HCT116 (cell line): ENCODE data around the gene PIN1. TPM values are rescaled to one million over a fixed set of nuclear protein-coding genes. Genes with fewer than 3 reads are reported as not detected.

ENCODE experiments used
- ATAC-seq: fragments of 200-7000 bp; cut with Tn5 transposase; 2 replicates; pipeline ENCODE4 v1.9.1; 2020; ENCODE audit warnings: mild to moderate bottlenecking, moderate library complexity
- BruUV-seq: library from RNA; stranded (reverse); fragments of 400-500 nt; replicated peaks from 2 replicates; lab custom pipeline; 2021; lab: Mats Ljungman, UMichigan
- CTCF ChIA-PET: fragments of 300-600 bp; sonication (Branson Sonifier 250); formaldehyde crosslinking; loops from one replicate; lab custom pipeline; 2021; ENCODE audit warnings: antibody characterized with exemption; lab: Charles Lee
- POLR2A ChIA-PET: fragments of 300-600, 350-600 bp; sonication (Branson Sonifier 250); formaldehyde crosslinking; loops from one replicate; lab custom pipeline; 2021; ENCODE audit warnings: antibody characterized with exemption; lab: Charles Lee
- RAD21 ChIA-PET, 2 experiments: fragments of 300-600 bp; sonication (Branson Sonifier 250); formaldehyde crosslinking; loops; one replicate each; lab custom pipeline; 2023; ENCODE audit warnings: low total read pairs in 2 of 2; ENCODE audit not compliant: uncharacterized antibody in 2 of 2, unreplicated experiment in 2 of 2, low non-redundant PET in 1 of 2; lab: Charles Lee
- DNase-seq: peaks from one replicate; pipeline ENCODE4 v3.0.0-alpha.2; 2010; ENCODE audit warnings: low read depth, low spot score
- H2AFZ ChIP-seq: fragments of 200-600 bp; shearing (Covaris generic), sonication (generic); 2 replicates; pipeline ENCODE4 v1.6.1; 2017; ENCODE audit warnings: low read depth, mixed run types, mixed read lengths, antibody characterized with exemption, low read length; ENCODE audit not compliant: poor library complexity, severe bottlenecking
- H3K27ac ChIP-seq: 2 replicates; pipeline ENCODE4 v1.5.1; 2012; ENCODE audit warnings: low read depth, low read length
- H3K27me3 ChIP-seq: fragments of 200-600 bp; sonication (generic); 2 replicates; pipeline ENCODE4 v1.6.1; 2016; ENCODE audit warnings: mixed run types, low read length, mixed read lengths; ENCODE audit not compliant: insufficient read depth
- H3K36me3 ChIP-seq, 2 experiments: fragments of 200-500 bp in 1 of 2; fragments of 200-600 bp in 1 of 2; sonication (Bioruptor generic) in 1 of 2; sonication (generic) in 1 of 2; 2 replicates each; pipeline versions ENCODE4 v1.5.1 to v1.6.1; 2014 to 2016; ENCODE audit warnings: low read length in 2 of 2, inconsistent platforms in 1 of 2, mixed read lengths in 1 of 2, mixed run types in 1 of 2; ENCODE audit not compliant: insufficient read depth in 2 of 2, control insufficient read depth in 1 of 2
- H3K4me1 ChIP-seq, 2 experiments: fragments of 200-600 bp in 1 of 2; sonication (generic) in 1 of 2; 2 replicates each; pipeline versions ENCODE4 v1.5.1 to v1.6.1; 2012 to 2017; ENCODE audit warnings: low read length in 2 of 2, inconsistent platforms in 1 of 2, mild to moderate bottlenecking in 1 of 2, mixed read lengths in 1 of 2, mixed run types in 1 of 2, moderate library complexity in 1 of 2; ENCODE audit not compliant: insufficient read depth in 2 of 2, control insufficient read depth in 1 of 2
- H3K4me2 ChIP-seq: fragments of 200-600 bp; sonication (generic); 2 replicates; pipeline ENCODE4 v1.6.1; 2017; ENCODE audit warnings: mixed run types, low read length, mixed read lengths
- H3K4me3 ChIP-seq, 2 experiments: fragments of 200-600 bp in 1 of 2; sonication (generic) in 1 of 2; replicated peaks in 1 of 2; 2 replicates each; pipeline ENCODE4 v1.5.1; 2011 to 2016; ENCODE audit warnings: low read length in 2 of 2, control low read depth in 1 of 2, low read depth in 1 of 2, mild to moderate bottlenecking in 1 of 2, mixed read lengths in 1 of 2, mixed run types in 1 of 2
- H3K79me2 ChIP-seq: fragments of 200-600 bp; sonication (generic); 2 replicates; pipeline ENCODE4 v1.6.1; 2017; ENCODE audit warnings: mild to moderate bottlenecking, mixed run types, low read length, moderate library complexity, mixed read lengths; ENCODE audit not compliant: insufficient read depth
- H3K9ac ChIP-seq: fragments of 200-600 bp; sonication (generic); 2 replicates; pipeline ENCODE4 v1.6.1; 2016; ENCODE audit warnings: low read length, mixed read lengths
- H3K9me2 ChIP-seq: fragments of 200-600 bp; sonication (generic), shearing (Covaris generic); 2 replicates; pipeline ENCODE4 v1.6.1; 2017; ENCODE audit warnings: mixed run types, mild to moderate bottlenecking, moderate library complexity; ENCODE audit not compliant: insufficient read depth
- H3K9me3 ChIP-seq, 2 experiments: fragments of 200-500 bp in 1 of 2; fragments of 200-600 bp in 1 of 2; sonication (Bioruptor generic) in 1 of 2; sonication (generic) in 1 of 2; 2 replicates each; pipeline ENCODE4 v1.6.1; 2014 to 2017; ENCODE audit warnings: low read length in 2 of 2, mixed read lengths in 2 of 2, inconsistent platforms in 1 of 2, low read depth in 1 of 2, mild to moderate bottlenecking in 1 of 2, mixed run types in 1 of 2, moderate library complexity in 1 of 2; ENCODE audit not compliant: control insufficient read depth in 1 of 2, insufficient read depth in 1 of 2
- H4K20me1 ChIP-seq: fragments of 200-600 bp; sonication (generic), shearing (Covaris generic); 2 replicates; pipeline ENCODE4 v1.6.1; 2017; ENCODE audit warnings: mixed run types, mild to moderate bottlenecking, moderate library complexity; ENCODE audit not compliant: insufficient read depth
- ATF3 ChIP-seq: IDR thresholded peaks from 2 replicates; pipeline ENCODE4 v1.6.1; 2012
- CBX3 ChIP-seq: IDR thresholded peaks from 2 replicates; pipeline ENCODE4 v1.6.1; 2012; ENCODE audit warnings: low read depth
- CEBPB ChIP-seq: IDR thresholded peaks from 2 replicates; pipeline ENCODE4 v1.6.1; 2012; ENCODE audit warnings: low read depth
- CTCF ChIP-seq, 3 experiments: fragments of 200-600 bp in 1 of 3; sonication (generic) in 1 of 3; IDR thresholded peaks in 2 of 3; conservative IDR thresholded peaks in 1 of 3; 2 replicates each; pipeline ENCODE4 v1.5.1; 2012 to 2017; ENCODE audit warnings: low read depth in 2 of 3, low read length in 2 of 3, antibody characterized with exemption in 1 of 3, borderline replicate concordance in 1 of 3, control low read depth in 1 of 3, mild to moderate bottlenecking in 1 of 3, mixed read lengths in 1 of 3, mixed run types in 1 of 3, moderate library complexity in 1 of 3; ENCODE audit not compliant: insufficient read depth in 1 of 3
- EGR1 ChIP-seq: IDR thresholded peaks from 2 replicates; pipeline ENCODE4 v1.6.1; 2012; ENCODE audit warnings: low read depth
- ELF1 ChIP-seq: IDR thresholded peaks from 2 replicates; pipeline ENCODE4 v1.6.1; 2012; ENCODE audit warnings: low read depth, borderline replicate concordance
- EZH2 ChIP-seq: fragments of 200-600 bp; sonication (generic); IDR thresholded peaks from 2 replicates; pipeline ENCODE4 v1.6.1; 2017; ENCODE audit warnings: antibody characterized with exemption, mixed run types
- EZH2phosphoT487 ChIP-seq: fragments of 200-600 bp; IDR thresholded peaks from 2 replicates; pipeline ENCODE4 v1.6.1; 2018; ENCODE audit warnings: antibody characterized with exemption, borderline replicate concordance
- FOSL1 ChIP-seq: IDR thresholded peaks from 2 replicates; pipeline ENCODE4 v1.6.1; 2012; ENCODE audit warnings: low read depth
- JUND ChIP-seq: IDR thresholded peaks from 2 replicates; pipeline ENCODE4 v1.6.1; 2012
- POLR2A ChIP-seq: IDR thresholded peaks from 2 replicates; pipeline ENCODE4 v1.7.0; 2011; ENCODE audit warnings: borderline replicate concordance; ENCODE audit not compliant: insufficient read depth, insufficient read length; ENCODE audit errors: extremely low read depth
- POLR2AphosphoS5 ChIP-seq: IDR thresholded peaks from 2 replicates; pipeline ENCODE4 v1.6.1; 2011; ENCODE audit warnings: mild to moderate bottlenecking, low read depth, low read length, moderate library complexity
- SIN3A ChIP-seq: IDR thresholded peaks from 2 replicates; pipeline ENCODE4 v1.6.1; 2012; ENCODE audit warnings: low read depth
- SP1 ChIP-seq: IDR thresholded peaks from 2 replicates; pipeline ENCODE4 v1.6.1; 2012; ENCODE audit warnings: low read depth
- TCF7L2 ChIP-seq: IDR thresholded peaks from 2 replicates; pipeline ENCODE4 v1.7.0; 2011; ENCODE audit warnings: borderline replicate concordance, inconsistent platforms; ENCODE audit not compliant: insufficient read depth, insufficient read length; ENCODE audit errors: extremely low read depth
- YY1 ChIP-seq: IDR thresholded peaks from 2 replicates; pipeline ENCODE4 v1.6.1; 2011; ENCODE audit warnings: low read length, low read depth, moderate library complexity, mild to moderate bottlenecking; ENCODE audit not compliant: insufficient replicate concordance; ENCODE audit errors: extremely low read depth
- ZBTB33 ChIP-seq: IDR thresholded peaks from 2 replicates; pipeline ENCODE4 v1.6.1; 2011; ENCODE audit warnings: mild to moderate bottlenecking, low read length, moderate library complexity; ENCODE audit not compliant: insufficient replicate concordance; ENCODE audit errors: extremely low read depth
- ZFX ChIP-seq: fragments of 450-650 bp; IDR thresholded peaks from 2 replicates; pipeline ENCODE4 v1.6.1; 2017
- ZNF274 ChIP-seq: fragments of 200-500 bp; sonication (Bioruptor generic); IDR thresholded peaks from 2 replicates; pipeline ENCODE4 v1.6.1; 2014; ENCODE audit warnings: mild to moderate bottlenecking, low read depth, low read length, inconsistent platforms
- intact Hi-C: fragments of 100-400 bp; cut with micrococcal nuclease; formaldehyde crosslinking; loops from 2 replicates; pipeline ENCODE4 v1.10.0; 2022
- total RNA-seq: library from RNA; stranded (reverse); gene quantifications from one replicate; pipeline ENCODE4 v1.2.1, GENCODE V29; 2021; ENCODE audit not compliant: unreplicated experiment

Gene PIN1
- total RNA-seq, 1 experiment from 2014 or later: 78.9 TPM

GRCh38 chr19:9868983-9869617 is 34.0 kb downstream of the PIN1 start:
- no TSS peak for BruUV-seq

More at GRCh38 chr19:9868983-9869617, 34.0 kb downstream of the PIN1 start:
- no peaks in the 10 kb centered on the region for H3K27me3 ChIP-seq
- H3K4me2 ChIP-seq: no peak overlapping the region
- DNase-seq (no peak), ATAC-seq (no peak)
- CTCF ChIA-PET: no interaction called here
- no peaks in the 10 kb centered on the region for H3K9me3 ChIP-seq
- H3K9me2 ChIP-seq: no peaks in the 10 kb centered on the region
- no peak overlapping the region for H3K27ac ChIP-seq
- no peak overlapping the region for H3K9ac ChIP-seq
- no peak overlapping the region for H2AFZ ChIP-seq
- no peak overlapping the region for H3K4me3 ChIP-seq
- intact Hi-C loops: no loop called here
- POLR2A ChIA-PET: no interaction called here
- TF ChIP-seq ZNF274 (no peak), ATF3 (no peak), SIN3A (no peak), POLR2A (no peak), TCF7L2 (no peak), CEBPB (no peak), POLR2AphosphoS5 (no peak), YY1 (no peak), CTCF (IDR thresholded peaks at IDR 0.05 in 2 of 3, conservative IDR thresholded peaks at IDR 0.05 in 1 of 3; ENCODE audit: borderline replicate concordance in 1 of 3, insufficient read depth in 1 of 3, low read depth in 2 of 3, low read length in 2 of 3) (no peak), ZBTB33 (no peak), CBX3 (no peak), ELF1 (no peak), EZH2 (no peak), FOSL1 (no peak), SP1 (no peak), JUND (no peak), ZFX (no peak), EGR1 (no peak), EZH2phosphoT487 (no peak)
- no peaks in the 10 kb centered on the region for H4K20me1 ChIP-seq
- H3K36me3 ChIP-seq: no peaks in the 10 kb centered on the region
- H3K79me2 ChIP-seq: no peaks in the 10 kb centered on the region
- H3K4me1 ChIP-seq: no peaks in the 10 kb centered on the region
- RAD21 ChIA-PET: no interaction called here
